B cell (primary cell): ENCODE results near the gene BAZ1B. TPM values are rescaled to one million over a fixed set of nuclear protein-coding genes. Genes with fewer than 3 reads are reported as not detected.

Experiments
- ATAC-seq: fragments of 200-7000 bp; cut with Tn5 transposase; one replicate; pipeline ENCODE4 v1.10.0; 2021; ENCODE audit warnings: low read depth, mild to moderate bottlenecking, moderate number of reproducible peaks, moderate library complexity
- CTCF ChIA-PET: fragments of 350-600 bp; sonication (Branson Sonifier 250); formaldehyde crosslinking; loops from one replicate; lab custom pipeline; 2021; ENCODE audit warnings: antibody characterized with exemption, inconsistent platforms; lab: Charles Lee
- POLR2A ChIA-PET: fragments of 350-600 bp; sonication (Branson Sonifier 250); formaldehyde crosslinking; loops from one replicate; lab custom pipeline; 2021; ENCODE audit warnings: antibody characterized with exemption; lab: Charles Lee
- DNase-seq: peaks from one replicate; pipeline ENCODE4 v3.0.0; 2013
- H2AFZ ChIP-seq: 2 replicates; pipeline ENCODE4 v1.6.1; 2012; ENCODE audit warnings: mild to moderate bottlenecking, low read depth, low read length; ENCODE audit not compliant: insufficient read depth, poor library complexity, severe bottlenecking
- H3K27ac ChIP-seq, 2 donors: 1 replicate in 1 of 2; 2 replicates in 1 of 2; pipeline ENCODE4 v1.5.1; 2012 to 2013; ENCODE audit warnings: low read length in 2 of 2, mild to moderate bottlenecking in 2 of 2, moderate library complexity in 1 of 2
- H3K27me3 ChIP-seq, 4 experiments: fragments of 200-600 bp in 1 of 4; sonication (generic) in 1 of 4; replicated peaks in 1 of 4; 1 replicate in 2 of 4; 2 replicates in 2 of 4; pipeline versions ENCODE4 v1.6.1 to v1.7.0; 2013 to 2016; ENCODE audit warnings: low read length in 3 of 4, mild to moderate bottlenecking in 2 of 4, mixed read lengths in 1 of 4, moderate library complexity in 1 of 4; ENCODE audit not compliant: insufficient read depth in 4 of 4, control insufficient read depth in 3 of 4; ENCODE audit errors: control extremely low read depth in 1 of 4
- H3K36me3 ChIP-seq, 2 experiments: replicated peaks in 1 of 2; 1 replicate in 1 of 2; 2 replicates in 1 of 2; pipeline versions ENCODE4 v1.6.1 to v1.7.1; 2013; ENCODE audit warnings: low read length in 1 of 2; ENCODE audit not compliant: insufficient read depth in 2 of 2, control insufficient read depth in 1 of 2; ENCODE audit errors: control extremely low read depth in 1 of 2, extremely low read depth in 1 of 2
- H3K4me1 ChIP-seq, 2 donors: fragments of 200-600 bp in 1 of 2; sonication (generic) in 1 of 2; 1 replicate in 1 of 2; 2 replicates in 1 of 2; pipeline versions ENCODE4 v1.5.1 to v1.6.1; 2013 to 2017; ENCODE audit warnings: low read length in 2 of 2; ENCODE audit not compliant: control insufficient read depth in 2 of 2, insufficient read depth in 2 of 2
- H3K4me2 ChIP-seq: replicated peaks from 2 replicates; pipeline ENCODE3; 2012; ENCODE audit warnings: mild to moderate bottlenecking, low read depth, low read length; ENCODE audit not compliant: poor library complexity, severe bottlenecking
- H3K4me3 ChIP-seq, 5 experiments: fragments of 200-600 bp in 1 of 5; sonication (generic) in 1 of 5; 1 replicate in 3 of 5; 2 replicates in 2 of 5; pipeline versions ENCODE4 v1.5.1 to v1.7.0; 2011 to 2016; ENCODE audit warnings: low read length in 4 of 5, mild to moderate bottlenecking in 4 of 5, low read depth in 2 of 5, control low read depth in 1 of 5, moderate library complexity in 1 of 5; ENCODE audit not compliant: insufficient read depth in 1 of 5; ENCODE audit errors: control extremely low read depth in 1 of 5, extremely low read depth in 1 of 5
- H3K79me2 ChIP-seq: fragments of 200-600 bp; sonication (generic); one replicate; pipeline ENCODE4 v1.6.0; 2016; ENCODE audit warnings: low read length; ENCODE audit not compliant: control insufficient read depth, insufficient read depth
- H3K9ac ChIP-seq: fragments of 200-600 bp; sonication (generic); 2 replicates; pipeline ENCODE4 v1.6.1; 2017; ENCODE audit warnings: mild to moderate bottlenecking, low read length, moderate library complexity
- H3K9me3 ChIP-seq, 3 donors: one replicate each; pipeline versions ENCODE4 v1.6.1 to v1.7.1; 2013; ENCODE audit warnings: low read length in 2 of 3; ENCODE audit not compliant: control insufficient read depth in 2 of 3, insufficient read depth in 1 of 3; ENCODE audit errors: control extremely low read depth in 1 of 3
- H4K20me1 ChIP-seq: 2 replicates; pipeline ENCODE4 v1.6.0; 2012; ENCODE audit warnings: mild to moderate bottlenecking, low read length; ENCODE audit not compliant: insufficient read depth, control insufficient read depth, poor library complexity, severe bottlenecking
- H3K27ac Mint-ChIP-seq: one replicate; pipeline ENCODE4 v1.8.0; 2021; ENCODE audit warnings: mixed read lengths
- H3K27me3 Mint-ChIP-seq: one replicate; pipeline ENCODE4 v1.8.0; 2021; ENCODE audit warnings: mixed read lengths
- H3K4me1 Mint-ChIP-seq: one replicate; pipeline ENCODE4 v1.8.0; 2021; ENCODE audit warnings: mixed read lengths
- H3K4me3 Mint-ChIP-seq: one replicate; pipeline ENCODE4 v1.8.0; 2021; ENCODE audit warnings: mixed read lengths
- H3K9me3 Mint-ChIP-seq: one replicate; pipeline ENCODE4 v1.8.0; 2022; ENCODE audit warnings: mixed read lengths; ENCODE audit not compliant: insufficient read depth
- EZH2 ChIP-seq: IDR thresholded peaks from 2 replicates; pipeline ENCODE4 v1.6.1; 2012; ENCODE audit warnings: borderline replicate concordance, low read depth, mild to moderate bottlenecking, moderate library complexity, low read length; ENCODE audit not compliant: insufficient read depth, poor library complexity, severe bottlenecking
- WGBS: methylation state at CpG from one replicate; pipeline ENCODE4 v1.1.5; 2013; ENCODE audit warnings: missing lambda C conversion rate; ENCODE audit not compliant: insufficient coverage; 5-methylcytosine and 5-hydroxymethylcytosine counted together
- intact Hi-C: fragments of 100-400 bp; cut with micrococcal nuclease; formaldehyde crosslinking; loops from one replicate; pipeline ENCODE4 v1.10.0; 2022
- polyA plus RNA-seq: library from polyadenylated mRNA; depleted of rRNA; stranded (reverse); fragments of >200 nt; gene quantifications from 2 replicates; pipeline ENCODE4 v1.2.3, GENCODE V29; 2012
- total RNA-seq, 2 donors: library from RNA; stranded (reverse); fragments of 120-200 nt in 1 of 2; gene quantifications; 1 replicate in 1 of 2; 2 replicates in 1 of 2; pipeline versions ENCODE4 v1.2.3 to v1.2.4, GENCODE V29; 2013 to 2022
- TF ChIP-seq, protein P1 (sequence below): fragments of 200-600 bp; IDR thresholded peaks from one replicate; pipeline ENCODE4 v1.8.0; 2022; ENCODE audit warnings: antibody characterized with exemption, mild to moderate bottlenecking

The BAZ1B gene
- total and polyA plus RNA-seq, 2 donors (not counting 1 experiment from before 2014, with no cell fraction given) = 17.2 to 68.1 TPM

- Mint-ChIP-seq H3K9me3 (no peaks in the 10 kb centered on the region), H3K27ac (no peak overlapping the region), H3K4me3 (no peak overlapping the region), H3K27me3 (no peaks in the 10 kb centered on the region), H3K4me1 (peaks cover 21% of the 10 kb centered on the region)
- Histone ChIP-seq H3K4me1 (peaks cover 0 to 3% of the 10 kb centered on the region in 2 donors), H3K4me2 (no peak overlapping the region), H3K27me3 (no peaks in the 10 kb centered on the region), H3K9ac (no peak overlapping the region), H3K36me3 (peaks cover 13 to 71% of the 10 kb centered on the region in 2 experiments), H2AFZ (no peak overlapping the region), H3K79me2 (peaks cover 29% of the 10 kb centered on the region), H3K9me3 (no peaks in the 10 kb centered on the region), H3K4me3 (no peak overlapping the region), H4K20me1 (peaks cover 23% of the 10 kb centered on the region), H3K27ac (no peak overlapping the region)
- POLR2A ChIA-PET = no interaction called here
- CTCF ChIA-PET = no interaction called here
- ATAC-seq = no peak
- intact Hi-C loops = no loop called here
- DNase-seq = no peak
- TF ChIP-seq EZH2 = no peak
- TF ChIP-seq, protein P1, sequence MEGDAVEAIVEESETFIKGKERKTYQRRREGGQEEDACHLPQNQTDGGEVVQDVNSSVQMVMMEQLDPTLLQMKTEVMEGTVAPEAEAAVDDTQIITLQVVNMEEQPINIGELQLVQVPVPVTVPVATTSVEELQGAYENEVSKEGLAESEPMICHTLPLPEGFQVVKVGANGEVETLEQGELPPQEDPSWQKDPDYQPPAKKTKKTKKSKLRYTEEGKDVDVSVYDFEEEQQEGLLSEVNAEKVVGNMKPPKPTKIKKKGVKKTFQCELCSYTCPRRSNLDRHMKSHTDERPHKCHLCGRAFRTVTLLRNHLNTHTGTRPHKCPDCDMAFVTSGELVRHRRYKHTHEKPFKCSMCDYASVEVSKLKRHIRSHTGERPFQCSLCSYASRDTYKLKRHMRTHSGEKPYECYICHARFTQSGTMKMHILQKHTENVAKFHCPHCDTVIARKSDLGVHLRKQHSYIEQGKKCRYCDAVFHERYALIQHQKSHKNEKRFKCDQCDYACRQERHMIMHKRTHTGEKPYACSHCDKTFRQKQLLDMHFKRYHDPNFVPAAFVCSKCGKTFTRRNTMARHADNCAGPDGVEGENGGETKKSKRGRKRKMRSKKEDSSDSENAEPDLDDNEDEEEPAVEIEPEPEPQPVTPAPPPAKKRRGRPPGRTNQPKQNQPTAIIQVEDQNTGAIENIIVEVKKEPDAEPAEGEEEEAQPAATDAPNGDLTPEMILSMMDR = no peak
These were observed 43.5 kb downstream of the BAZ1B start for GRCh38 chr7:73478549-73478948.

GRCh38 chr7:73477376-73477775, 44.7 kb downstream of the BAZ1B start:
- Histone ChIP-seq H3K9me3 (no peaks in the 10 kb centered on the region), H3K4me3 (no peak overlapping the region), H4K20me1 (peaks cover 25% of the 10 kb centered on the region), H3K4me1 (peaks cover 0 to 3% of the 10 kb centered on the region in 2 donors), H3K9ac (no peak overlapping the region), H3K27me3 (no peaks in the 10 kb centered on the region), H2AFZ (no peak overlapping the region), H3K4me2 (no peak overlapping the region), H3K79me2 (peaks cover 25% of the 10 kb centered on the region), H3K27ac (no peak overlapping the region), H3K36me3 (peaks cover 13 to 65% of the 10 kb centered on the region in 2 experiments)
- H3K27ac Mint-ChIP-seq = no peak overlapping the region
- DNase-seq (no peak), ATAC-seq (no peak)
- no peaks in the 10 kb centered on the region for H3K27me3 Mint-ChIP-seq
- H3K4me3 Mint-ChIP-seq = no peak overlapping the region
- CTCF ChIA-PET = interaction anchor here (0.6 kb wide), 1 partner anchor 126 kb away, joined by 3 read pairs; no protein-coding TSS in a partner anchor
- intact Hi-C loops = no loop called here
- WGBS = 100% methylated on average over 3 of the region's 5 CpGs
- no peak for TF ChIP-seq EZH2
- TF ChIP-seq, protein P1 = no peak
- no peaks in the 10 kb centered on the region for H3K9me3 Mint-ChIP-seq
- peaks cover 21% of the 10 kb centered on the region for H3K4me1 Mint-ChIP-seq
- POLR2A ChIA-PET = interaction anchor here (1.2 kb wide), 1 partner anchor 1516 kb away, joined by 5 read pairs; no protein-coding TSS in a partner anchor
